Heart left ventricle (tissue), 16 donors: Measurements from ENCODE around the gene HGFAC. TPM values are rescaled to one million over a fixed set of nuclear protein-coding genes. Genes with fewer than 3 reads are reported as not detected.

ENCODE experiments used
- ATAC-seq, 4 donors: fragments of 200-7000 bp; cut with Tn5 transposase; one replicate each; pipeline ENCODE4 v1.9.1; 2020 to 2022; ENCODE audit warnings: moderate library complexity in 4 of 4, mild to moderate bottlenecking in 3 of 4, moderate number of reproducible peaks in 1 of 4
- DNase-seq, 5 donors: peaks; one replicate each; pipeline ENCODE4 v3.0.0-alpha.2; 2020
- H3K27ac ChIP-seq, 12 donors: fragments of 200-600 bp; sonication (generic) in 4 of 12; one replicate each; pipeline versions ENCODE4 v1.5.0 to v1.8.0; 2016 to 2022; ENCODE audit warnings: mild to moderate bottlenecking in 2 of 12
- H3K27me3 ChIP-seq, 9 donors: fragments of 200-600 bp; sonication (generic) in 2 of 9; one replicate each; pipeline versions ENCODE4 v1.5.1 to v1.8.0; 2016 to 2022; ENCODE audit warnings: mild to moderate bottlenecking in 3 of 9
- H3K36me3 ChIP-seq, 9 donors: fragments of 200-600 bp; sonication (generic) in 2 of 9; one replicate each; pipeline versions ENCODE4 v1.5.0 to v1.8.0; 2018 to 2022; ENCODE audit warnings: mild to moderate bottlenecking in 2 of 9
- H3K4me1 ChIP-seq, 12 donors: fragments of 200-600 bp; sonication (generic) in 4 of 12; one replicate each; pipeline versions ENCODE4 v1.5.0 to v1.8.0; 2016 to 2022; ENCODE audit warnings: mild to moderate bottlenecking in 3 of 12
- H3K4me3 ChIP-seq, 12 donors: fragments of 200-600 bp; sonication (generic) in 4 of 12; one replicate each; pipeline versions ENCODE4 v1.5.0 to v1.8.0; 2017 to 2022; ENCODE audit warnings: mild to moderate bottlenecking in 9 of 12, moderate library complexity in 4 of 12
- H3K9me3 ChIP-seq, 12 donors: fragments of 200-600 bp; sonication (generic) in 4 of 12; one replicate each; pipeline versions ENCODE4 v1.5.0 to v1.8.0; 2016 to 2022; ENCODE audit warnings: mild to moderate bottlenecking in 1 of 12
- POLR2A ChIP-seq, 2 donors: fragments of 450-650 bp; IDR thresholded peaks; one replicate each; pipeline ENCODE4 v1.6.1; 2017; ENCODE audit warnings: antibody characterized with exemption in 2 of 2, mild to moderate bottlenecking in 2 of 2, moderate library complexity in 2 of 2
- WGBS, 4 donors: extraction: QIAGEN DNeasy Blood & Tissue Kit in 2 of 4; methylation state at CpG; one replicate each; pipeline versions ENCODE4 v1.1.5 to v1.1.7; 2013 to 2018; 5-methylcytosine and 5-hydroxymethylcytosine counted together
- intact Hi-C, 10 donors: fragments of 100-400 bp; cut with DNase I; formaldehyde crosslinking; loops; one replicate each; pipeline versions ENCODE4 v1.11.1 to v1.14.2; 2022
- polyA plus RNA-seq, 2 donors: library from polyadenylated mRNA; stranded (reverse); fragments of 200-250 nt; gene quantifications; one replicate each; pipeline ENCODE4 v1.2.3, GENCODE V29; 2013
- total RNA-seq, 9 donors: library from RNA; depleted of rRNA in 2 of 9; stranded (reverse); fragments of >200 nt in 2 of 9; fragmentation: NEBNext Ultra II Directional in 3 of 9; extraction: Animal tissue kit (Norgen Biotek cat#: 25700) in 3 of 9; gene quantifications; one replicate each; pipeline versions ENCODE4 v1.1.0 to v1.2.4, GENCODE V29; 2016 to 2023
- TF ChIP-seq, protein P1 (sequence below), 12 donors: fragments of 200-600 bp; sonication (generic) in 4 of 12; IDR thresholded peaks; one replicate each; pipeline versions ENCODE4 v1.5.0 to v1.8.0; 2018 to 2022; ENCODE audit warnings: antibody characterized with exemption in 12 of 12, mild to moderate bottlenecking in 5 of 12
- donor health status: ischemic (EF 13 %, LVEDD 7.1; RV severe dilation, severe dysfunction).
- donor health status: healthy with polysubstance abuse.
- donor health status: DM: no; HTN: yes; CAD: no.
- donor health status: DM: no; HTN: no; CAD: no.
- donor health status: ischemic (EF 25% LVEDD 6.9; RV normal size, moderate dysfunction).
- donor health status: ischemic (EF 25% LVEDD 5.7; RV mildly dilated, moderate dysfunction).
- donor health status: healthy.
- donor health status: DM: yes; HTN: yes; CAD: no.
- donor health status: ischemic (EF 35%, LVEDD 5.7; RV mildly dilated, moderate dysfunction).
- donor health status: nonischemic (EF 11% LVEDD 7.7; RV severe dilation, severe dysfunction).
- donor health status: DM: yes; HTN: yes; CAD: no.
- donor health status: PGD.
- donor health status: ischemic (EF 29% LVEDD 5.4; RV normal size, mild dysfunction).
- donor health status: nonischemic (EF 23%, LVEDD 6.1; RV moderate dilation, normal function).

HGFAC gene
- total and polyA plus RNA-seq, 11 donors, result 0.11 to 0.73 (median 0.47) TPM; not detected in 4

DNA sequence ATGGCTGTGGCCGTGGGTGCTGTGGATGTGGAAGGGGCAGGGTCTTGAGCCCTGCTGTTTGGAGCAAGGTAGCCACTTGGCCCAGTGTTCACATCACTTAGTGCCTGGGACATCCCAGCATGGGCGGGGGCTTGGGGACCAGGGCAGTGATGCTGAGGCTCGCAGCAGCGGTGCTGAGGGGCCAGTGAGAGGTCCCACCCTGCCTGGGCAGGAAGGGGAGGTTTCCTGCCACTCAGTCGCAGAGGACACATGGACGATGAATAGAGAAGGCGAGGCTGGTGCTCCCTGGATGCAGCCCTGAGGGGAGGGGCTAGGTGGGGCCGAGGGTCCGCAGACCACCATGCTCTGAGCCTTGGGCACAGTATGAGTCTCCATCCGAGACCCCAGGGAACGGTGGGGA is 47.1 kb downstream of the HGFAC start:
- H3K4me3 ChIP-seq, result no peak overlapping the region
- DNase-seq (no peak), ATAC-seq (no peak)
- 39 to 55% (median 45%) methylated on average over 7 to 11 of the region's 11 CpGs for WGBS, 4 donors
- H3K4me1 ChIP-seq, result peaks cover 0 to 48% (median 28%) of the 10 kb centered on the region in 12 donors
- H3K27me3 ChIP-seq, result peaks cover 0 to 50% (median 7%) of the 10 kb centered on the region in 9 donors
- TF ChIP-seq POLR2A (IDR thresholded peaks at IDR 0.05), result no peak
- TF ChIP-seq, protein P1, sequence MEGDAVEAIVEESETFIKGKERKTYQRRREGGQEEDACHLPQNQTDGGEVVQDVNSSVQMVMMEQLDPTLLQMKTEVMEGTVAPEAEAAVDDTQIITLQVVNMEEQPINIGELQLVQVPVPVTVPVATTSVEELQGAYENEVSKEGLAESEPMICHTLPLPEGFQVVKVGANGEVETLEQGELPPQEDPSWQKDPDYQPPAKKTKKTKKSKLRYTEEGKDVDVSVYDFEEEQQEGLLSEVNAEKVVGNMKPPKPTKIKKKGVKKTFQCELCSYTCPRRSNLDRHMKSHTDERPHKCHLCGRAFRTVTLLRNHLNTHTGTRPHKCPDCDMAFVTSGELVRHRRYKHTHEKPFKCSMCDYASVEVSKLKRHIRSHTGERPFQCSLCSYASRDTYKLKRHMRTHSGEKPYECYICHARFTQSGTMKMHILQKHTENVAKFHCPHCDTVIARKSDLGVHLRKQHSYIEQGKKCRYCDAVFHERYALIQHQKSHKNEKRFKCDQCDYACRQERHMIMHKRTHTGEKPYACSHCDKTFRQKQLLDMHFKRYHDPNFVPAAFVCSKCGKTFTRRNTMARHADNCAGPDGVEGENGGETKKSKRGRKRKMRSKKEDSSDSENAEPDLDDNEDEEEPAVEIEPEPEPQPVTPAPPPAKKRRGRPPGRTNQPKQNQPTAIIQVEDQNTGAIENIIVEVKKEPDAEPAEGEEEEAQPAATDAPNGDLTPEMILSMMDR (IDR thresholded peaks at IDR 0.05), result no peak
- intact Hi-C loops, result no loop called here
- no peaks in the 10 kb centered on the region for H3K9me3 ChIP-seq
- peak overlapping the region in 1 of 12 donors; percentile 97 for H3K27ac ChIP-seq
- peaks cover 0 to 16% (median 0%) of the 10 kb centered on the region in 9 donors for H3K36me3 ChIP-seq

DNA sequence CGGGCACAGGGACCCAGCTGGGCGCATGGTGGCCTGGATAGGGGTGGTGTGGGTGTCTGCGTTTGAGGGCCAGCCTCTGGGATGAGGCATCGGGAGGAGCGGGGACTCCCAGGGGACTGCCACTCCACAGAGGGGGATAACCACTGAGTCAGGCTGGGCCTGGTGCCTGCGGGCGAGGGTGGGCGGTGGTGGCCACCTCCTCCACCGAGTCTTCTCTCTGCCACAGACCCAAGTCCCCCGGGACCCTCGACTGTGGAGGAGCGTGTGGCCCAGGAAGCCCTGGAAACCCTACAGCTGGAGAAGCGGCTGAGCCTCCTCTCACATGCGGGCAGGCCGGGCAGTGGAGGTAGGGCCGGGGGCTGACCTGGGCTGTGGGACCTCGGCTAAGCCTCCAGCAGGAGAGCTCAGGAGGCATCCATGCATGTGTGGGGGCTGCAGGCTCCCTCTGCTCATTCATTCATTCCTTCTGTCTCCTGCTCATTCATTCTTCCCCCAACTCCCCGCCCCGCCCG is 47.7 kb downstream of the HGFAC start:
- peaks cover 0 to 47% (median 8%) of the 10 kb centered on the region in 9 donors for H3K27me3 ChIP-seq
- no peak for DNase-seq
- 61 to 67% (median 65%) methylated on average over 16 to 20 of the region's 20 CpGs for WGBS, 4 donors
- no peak overlapping the region for H3K27ac ChIP-seq
- H3K4me3 ChIP-seq, result no peak overlapping the region
- no peak for ATAC-seq
- H3K4me1 ChIP-seq, result peaks cover 0 to 50% (median 28%) of the 10 kb centered on the region in 12 donors
- intact Hi-C loops, result no loop called here
- H3K36me3 ChIP-seq, result peaks cover 0 to 16% (median 0%) of the 10 kb centered on the region in 9 donors
- TF ChIP-seq POLR2A (IDR thresholded peaks at IDR 0.05), result no peak
- TF ChIP-seq, protein P1 (IDR thresholded peaks at IDR 0.05), result no peak
- no peaks in the 10 kb centered on the region for H3K9me3 ChIP-seq

DNA sequence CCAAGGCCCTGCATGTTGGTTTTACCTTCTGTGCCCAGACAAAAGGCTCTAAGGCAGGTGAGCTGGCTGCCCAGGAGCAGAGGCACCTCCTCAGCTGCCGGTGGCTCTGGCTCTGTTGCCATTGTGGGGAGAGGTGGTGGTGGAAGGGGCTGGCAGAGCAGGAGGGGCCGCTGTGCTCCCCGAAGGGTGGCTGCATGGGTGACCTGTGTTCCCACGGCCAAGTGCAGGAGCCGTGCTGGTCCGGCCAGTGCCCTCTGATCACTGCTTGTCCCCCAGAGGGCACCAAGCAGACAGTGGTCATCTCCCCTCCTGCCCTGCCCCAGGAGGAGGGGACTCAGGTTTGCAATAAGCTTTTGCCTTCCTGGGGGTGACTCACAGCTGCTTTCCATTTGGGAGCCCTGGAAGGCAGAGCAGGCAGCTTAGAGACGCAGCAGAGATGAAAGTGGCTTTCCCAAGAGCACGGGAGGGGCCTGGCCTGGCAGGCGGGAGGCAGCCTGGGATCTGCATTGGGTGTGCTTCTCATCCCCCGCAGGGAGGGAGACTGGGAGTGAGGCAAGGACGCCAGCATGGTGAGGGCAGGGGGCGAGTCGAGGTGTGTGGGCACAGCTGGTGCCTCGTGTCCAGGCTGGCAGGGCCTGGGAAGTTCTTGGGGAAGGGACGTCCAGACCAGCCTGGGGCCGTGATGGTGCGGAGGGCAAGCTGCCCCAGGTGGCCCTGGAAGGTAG is 50.1 kb downstream of the HGFAC start:
- H3K4me3 ChIP-seq, result no peak overlapping the region
- peaks cover 0 to 38% (median 7%) of the 10 kb centered on the region in 9 donors for H3K27me3 ChIP-seq
- peaks cover 0 to 43% (median 9%) of the 10 kb centered on the region in 12 donors for H3K4me1 ChIP-seq
- H3K9me3 ChIP-seq, result no peaks in the 10 kb centered on the region
- ATAC-seq (no peak), DNase-seq (no peak)
- no peak overlapping the region for H3K27ac ChIP-seq
- WGBS, 4 donors, result 65 to 77% (median 70%) methylated on average over 16 to 17 of the region's 17 CpGs
- peaks cover 0 to 16% (median 0%) of the 10 kb centered on the region in 9 donors for H3K36me3 ChIP-seq
- intact Hi-C loops, result no loop called here
- no peak for TF ChIP-seq POLR2A (IDR thresholded peaks at IDR 0.05)
- TF ChIP-seq, protein P1 (IDR thresholded peaks at IDR 0.05), result no peak
